NCI-H2107 (cell line): Measurements from ENCODE around the gene PSMC3.

Experiments
- DNase-seq: peaks from one replicate; lab custom pipeline; 2025; lab: John Stamatoyannopoulos, UW

PSMC3 gene

DNA sequence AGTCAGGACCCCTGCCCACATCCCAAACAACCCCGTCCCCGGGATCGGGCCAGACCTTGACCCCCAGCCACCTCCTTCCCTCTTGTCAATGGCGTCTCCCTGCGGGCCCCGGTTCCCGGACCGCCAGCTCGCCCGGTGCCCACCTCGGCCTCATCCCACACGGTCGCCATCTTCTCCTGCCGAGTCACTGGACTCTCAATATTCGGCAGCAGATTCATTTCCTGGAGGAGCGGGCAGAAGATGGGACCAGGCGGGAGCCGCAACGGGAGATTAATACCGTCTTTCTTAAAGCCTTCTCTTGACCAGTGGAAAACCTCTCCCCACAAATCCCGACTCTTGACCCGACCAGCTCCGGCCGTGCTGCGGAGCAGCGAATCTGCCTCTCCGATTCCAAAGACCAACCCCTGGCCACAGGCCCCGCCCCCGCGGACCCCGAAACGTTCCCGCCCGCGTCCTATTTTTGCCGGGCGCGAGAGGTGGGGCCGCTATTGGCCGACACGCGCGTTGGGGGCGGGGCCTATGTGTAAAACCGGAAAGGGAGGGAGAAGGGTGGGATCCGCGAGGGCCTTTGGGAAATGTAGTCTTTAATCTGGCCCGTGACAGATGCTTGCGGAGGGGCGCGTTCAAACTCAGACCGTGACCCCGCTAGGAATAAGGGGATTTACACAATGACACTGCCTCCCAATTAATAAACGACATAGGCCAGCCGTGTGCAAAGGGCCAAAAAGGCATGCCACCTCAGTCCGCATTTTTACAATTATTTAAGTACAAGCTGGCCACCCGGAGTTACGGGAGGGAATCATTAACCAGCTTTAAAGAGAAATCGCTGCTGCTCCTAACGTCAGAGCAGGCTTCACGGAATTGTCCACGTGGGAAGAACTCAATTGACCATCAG lies at the start of gene PSMC3:
PSMC3 (minus strand) TSS at position 378 of the 895 bp plus-strand sequence; CDS start at position 218, 160 bp downstream.
- DNase-seq, result peak; percentile 87

DNA sequence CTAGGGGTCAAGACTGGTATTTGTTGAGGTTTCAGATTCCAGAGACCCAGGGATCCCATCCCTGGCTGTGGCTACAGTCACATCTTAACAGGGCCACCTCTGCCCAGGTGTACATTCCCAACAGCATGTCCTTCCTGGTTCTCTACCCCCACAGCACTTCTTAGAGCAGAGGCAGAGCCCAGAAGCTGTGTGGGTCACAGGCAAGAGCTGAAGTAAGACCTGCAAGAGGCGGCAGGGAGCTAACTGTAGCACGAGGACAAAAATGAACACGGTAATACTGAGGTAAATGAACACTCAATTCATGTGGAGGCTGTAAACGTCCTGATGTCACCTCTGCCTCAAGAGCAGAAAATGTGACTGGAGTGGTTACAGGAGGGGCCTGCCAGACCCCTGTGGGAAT lies 44.4 kb upstream of the PSMC3 start:
- DNase-seq, result no peak

DNA sequence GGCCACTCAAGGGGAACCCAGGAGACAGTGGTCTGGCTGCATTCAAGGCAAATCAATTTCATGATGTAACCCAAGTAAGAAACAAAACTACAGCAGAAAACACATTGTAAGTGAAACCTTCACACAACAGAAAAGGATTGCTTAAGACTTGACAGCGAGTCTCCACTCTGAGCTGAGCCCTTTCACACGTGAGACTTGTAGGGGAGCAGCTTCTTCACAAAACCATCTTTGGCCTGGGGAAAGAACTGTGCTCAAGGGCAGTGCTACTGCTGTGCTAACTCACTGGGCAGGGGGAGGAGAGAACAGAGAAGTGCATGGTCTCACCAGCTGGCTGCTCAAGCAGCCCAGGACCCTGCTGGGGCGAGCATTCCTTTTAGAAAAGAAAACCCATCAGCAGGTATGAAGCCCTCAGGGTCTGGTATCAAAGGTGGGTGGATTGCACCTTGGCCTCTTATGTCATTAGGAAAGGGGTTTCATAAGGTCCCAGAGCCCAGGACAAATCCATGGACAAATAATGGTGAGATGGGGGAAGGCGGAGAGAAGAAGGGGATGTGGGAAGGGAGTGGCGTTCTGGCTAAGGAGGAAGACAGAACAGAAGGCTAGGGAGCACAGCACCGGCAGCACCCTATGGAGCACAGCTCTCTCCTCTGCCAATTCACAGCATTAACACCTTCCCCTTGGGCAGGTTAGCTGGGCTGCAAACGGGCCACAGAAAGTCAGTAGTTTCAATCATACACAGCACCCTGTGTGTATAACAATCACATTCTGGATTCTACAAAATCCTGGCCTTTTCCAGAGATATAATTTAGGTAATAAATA lies 43.3 kb upstream of the PSMC3 start:
- DNase-seq, result no peak

DNA sequence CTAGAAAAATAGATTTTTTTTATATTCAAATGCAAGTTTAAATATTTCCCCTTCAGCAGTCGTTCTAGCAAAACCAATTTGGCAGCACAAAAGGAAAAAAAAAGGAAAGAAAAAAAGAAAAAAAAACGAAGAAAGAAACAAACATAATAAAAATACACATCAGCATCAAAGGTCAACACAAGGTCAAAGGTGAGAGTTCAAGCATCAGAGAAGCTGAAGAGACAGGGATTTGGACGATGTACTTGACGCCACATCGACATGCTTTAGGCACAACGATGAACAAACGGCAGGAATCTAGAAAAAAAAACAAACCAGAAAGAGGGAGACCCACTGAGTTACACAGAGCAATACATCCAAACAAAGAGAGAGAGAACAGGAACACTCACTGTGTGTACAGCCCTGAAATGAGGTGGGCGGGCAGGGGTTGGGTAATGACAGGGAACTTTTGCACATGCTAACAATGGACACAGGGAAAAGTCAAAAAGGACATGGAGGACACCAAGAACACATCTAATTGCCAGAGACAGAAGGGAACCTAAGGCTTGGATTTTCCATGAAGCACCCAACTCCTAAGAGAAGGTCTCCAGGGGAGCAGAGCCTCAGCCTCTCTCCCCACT lies 42.5 kb upstream of the PSMC3 start:
- DNase-seq, result no peak

DNA sequence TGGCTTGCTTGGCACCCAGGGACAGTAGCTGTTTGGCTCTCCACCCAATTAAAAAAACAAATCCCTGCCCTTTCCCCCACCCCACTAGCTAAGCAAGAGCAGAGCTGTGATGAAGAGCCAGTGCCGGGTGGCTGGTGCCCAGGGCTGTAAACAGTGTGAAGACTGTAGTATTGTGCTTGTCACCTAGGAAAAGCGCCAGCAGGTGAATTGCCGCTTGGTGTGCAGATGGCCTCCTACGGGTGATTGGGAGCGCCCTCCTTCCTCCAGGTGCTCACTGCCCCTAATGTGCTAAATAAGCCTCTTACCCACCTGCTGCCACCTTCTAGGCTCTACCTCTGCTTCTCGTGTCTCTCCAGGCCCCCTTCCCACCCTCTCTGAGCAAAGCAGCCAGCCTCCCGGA lies 41.1 kb upstream of the PSMC3 start:
- DNase-seq, result peak; percentile 72

DNA sequence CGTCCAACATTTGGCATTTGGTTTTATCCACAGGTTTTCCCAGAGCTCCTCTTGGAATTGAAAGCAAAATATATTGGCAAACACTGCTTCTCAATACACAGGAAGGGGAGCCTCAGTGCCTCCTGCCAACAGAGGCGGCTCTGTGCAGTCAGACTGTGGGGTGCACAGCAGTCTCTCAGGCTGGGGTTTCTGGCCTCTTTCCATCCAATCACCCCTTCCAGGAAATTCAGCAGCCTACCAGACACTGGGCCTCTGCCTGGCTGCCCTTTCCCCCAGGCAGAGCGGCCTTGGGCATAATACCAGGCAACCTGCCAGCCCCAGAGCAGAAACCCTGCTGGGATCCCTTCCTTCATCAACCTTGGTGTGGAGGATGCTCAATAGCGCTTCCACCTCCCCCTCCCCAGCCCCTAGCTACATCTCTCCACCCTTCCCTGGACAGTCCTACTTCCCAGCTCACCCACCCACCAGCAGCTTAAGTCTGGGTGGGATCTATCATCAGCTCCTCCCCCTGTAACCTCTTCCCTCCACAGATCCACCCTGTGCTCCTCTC lies 40.5 kb upstream of the PSMC3 start:
- DNase-seq, result peak; percentile 50

DNA sequence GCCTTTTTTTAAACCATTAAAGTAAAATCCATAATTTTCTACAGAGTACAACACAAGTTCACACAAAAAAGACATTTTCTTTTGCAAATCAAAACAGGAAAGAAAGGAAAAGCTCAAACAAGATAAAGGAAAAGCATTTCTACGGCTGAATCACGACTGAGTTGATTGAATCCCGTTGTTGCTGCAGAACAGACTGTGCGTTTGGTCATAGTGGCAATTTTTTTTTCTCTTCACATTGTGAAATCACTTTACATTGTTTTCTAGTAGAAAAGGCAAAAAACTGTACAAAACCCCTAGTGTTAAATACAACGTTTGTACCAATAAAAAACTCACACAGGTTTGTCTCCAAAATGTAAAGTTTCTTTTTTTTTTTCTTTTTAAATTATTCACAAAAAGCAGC lies 40.0 kb upstream of the PSMC3 start:
- no peak for DNase-seq

DNA sequence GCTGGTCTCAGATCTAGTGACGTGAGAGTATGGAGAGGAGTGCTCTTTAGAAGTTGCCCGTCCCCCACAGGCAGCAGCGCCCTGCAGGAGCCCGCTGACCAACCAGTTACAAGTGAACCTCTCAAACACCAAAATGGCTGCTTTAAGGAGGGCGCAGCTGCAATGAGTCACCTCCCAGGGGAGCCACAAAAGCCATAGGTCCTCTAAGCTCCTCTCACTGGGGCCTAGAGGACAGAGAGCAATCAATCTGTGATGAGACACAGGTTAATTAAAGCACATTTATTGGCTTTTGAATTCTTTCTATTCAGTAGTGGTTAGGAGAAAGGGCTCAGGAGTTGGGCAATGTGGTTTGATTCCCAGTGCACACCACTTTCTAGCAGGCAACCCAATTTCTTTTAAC lies 38.2 kb upstream of the PSMC3 start:
- DNase-seq, result peak; percentile 95

DNA sequence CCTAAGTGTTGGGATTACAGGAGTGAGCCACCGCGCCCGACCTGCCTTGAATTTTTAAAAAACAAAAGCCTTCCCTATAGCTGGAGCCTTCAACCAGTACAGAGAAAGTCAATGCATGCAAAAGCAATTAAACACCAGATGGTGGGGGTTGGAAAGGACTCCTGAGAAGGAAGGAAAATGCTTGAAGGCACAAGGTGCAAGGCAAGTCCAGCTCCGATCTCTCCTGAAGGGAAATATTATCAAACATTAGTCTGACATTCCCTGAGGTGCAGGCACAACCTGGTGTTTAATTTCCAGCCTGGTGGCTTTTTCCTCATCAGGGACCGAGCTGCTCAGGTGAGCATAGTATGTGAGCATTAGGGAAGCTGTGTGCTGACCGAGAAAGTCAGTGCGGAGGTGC lies 35.6 kb upstream of the PSMC3 start:
- DNase-seq, result no peak

DNA sequence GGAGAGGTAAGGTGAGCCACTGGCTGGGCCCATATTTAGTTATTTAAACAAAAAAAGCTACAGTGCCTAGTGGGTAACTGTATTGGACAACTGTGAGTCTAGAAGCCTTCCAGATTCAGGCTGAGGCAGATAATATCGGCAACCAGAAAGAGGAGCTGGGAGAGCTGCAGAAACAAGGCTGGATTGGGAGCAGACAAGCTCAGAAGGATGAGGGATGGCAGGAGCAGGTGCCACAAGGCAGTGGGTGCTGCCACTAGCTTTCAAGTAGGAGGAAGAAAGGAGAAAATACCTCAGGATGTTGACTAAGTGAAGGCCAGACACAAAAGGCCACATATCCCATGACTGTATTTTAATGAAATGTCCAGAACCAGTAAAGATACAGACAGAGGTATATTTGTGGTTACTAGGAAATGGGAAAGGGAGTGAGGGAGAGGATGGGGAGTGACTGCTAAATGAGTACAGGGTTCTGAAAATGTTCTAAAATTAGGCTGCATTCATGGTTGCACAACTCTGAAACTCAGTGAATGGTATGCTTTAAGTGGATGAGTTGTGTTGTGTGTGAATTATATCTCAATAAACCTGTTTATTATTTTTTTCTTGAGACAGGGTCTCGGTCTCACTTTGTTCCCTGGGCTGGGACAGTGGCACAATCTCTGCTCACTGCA lies 34.5 kb upstream of the PSMC3 start:
- DNase-seq, result no peak

DNA sequence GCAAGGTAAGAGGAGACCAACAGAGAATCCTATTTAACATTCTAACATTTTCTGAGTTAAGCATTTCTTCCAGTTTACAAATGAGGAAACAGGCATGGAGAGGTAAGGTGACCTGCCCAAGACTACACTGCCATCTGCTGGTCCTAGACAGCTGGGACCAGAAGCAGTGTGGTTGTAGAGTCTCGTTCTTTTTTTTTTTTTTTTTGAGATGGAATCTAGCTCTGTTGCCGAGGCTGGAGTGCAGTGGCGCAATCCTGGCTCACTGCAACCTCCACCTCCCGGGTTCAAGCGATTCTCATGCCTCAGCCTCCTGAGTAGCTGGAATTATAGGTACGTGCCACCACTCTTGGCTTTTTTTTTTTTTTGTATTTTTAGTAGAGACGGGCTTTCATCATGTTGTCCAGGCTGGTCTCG lies 28.0 kb upstream of the PSMC3 start:
- peak; percentile 24 for DNase-seq

DNA sequence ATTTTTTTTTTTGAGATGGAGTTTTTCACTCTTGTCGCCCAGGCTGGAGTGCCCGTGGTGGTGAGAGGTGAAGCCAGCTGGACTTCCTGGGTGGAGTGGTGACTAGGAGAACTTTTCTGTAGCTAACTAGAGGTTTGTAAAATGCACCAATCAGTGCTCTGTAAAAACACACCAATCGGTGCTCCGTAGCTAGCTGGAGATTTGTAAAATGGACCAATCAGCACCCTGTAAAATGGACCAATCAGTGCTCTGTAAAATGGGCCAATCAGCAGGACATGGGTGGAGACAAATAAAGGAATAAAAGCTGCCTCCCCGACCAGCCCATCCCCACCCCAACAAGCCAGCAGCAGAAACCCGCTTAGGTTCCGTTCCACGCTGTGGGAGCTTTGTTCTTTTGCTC lies 27.1 kb upstream of the PSMC3 start:
- DNase-seq, result no peak

DNA sequence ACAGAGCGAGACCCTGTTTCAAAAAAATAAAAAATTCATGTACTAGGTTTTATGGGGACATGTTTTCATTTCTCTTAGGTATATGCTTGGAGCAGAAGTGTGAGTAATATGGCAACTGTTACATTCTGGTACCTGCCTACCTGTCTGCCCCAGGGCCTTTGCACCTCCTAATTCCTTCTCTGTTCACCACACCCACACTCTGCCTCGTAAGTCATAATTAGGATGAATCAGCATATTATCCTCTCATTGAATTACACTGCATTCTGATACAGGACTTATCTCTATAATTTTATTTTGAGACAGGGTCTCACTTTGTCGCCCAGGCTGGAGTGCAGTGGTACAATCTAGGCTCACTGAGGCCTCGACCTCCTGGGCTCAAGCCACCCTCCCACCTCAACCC lies 25.8 kb upstream of the PSMC3 start:
- DNase-seq, result no peak

DNA sequence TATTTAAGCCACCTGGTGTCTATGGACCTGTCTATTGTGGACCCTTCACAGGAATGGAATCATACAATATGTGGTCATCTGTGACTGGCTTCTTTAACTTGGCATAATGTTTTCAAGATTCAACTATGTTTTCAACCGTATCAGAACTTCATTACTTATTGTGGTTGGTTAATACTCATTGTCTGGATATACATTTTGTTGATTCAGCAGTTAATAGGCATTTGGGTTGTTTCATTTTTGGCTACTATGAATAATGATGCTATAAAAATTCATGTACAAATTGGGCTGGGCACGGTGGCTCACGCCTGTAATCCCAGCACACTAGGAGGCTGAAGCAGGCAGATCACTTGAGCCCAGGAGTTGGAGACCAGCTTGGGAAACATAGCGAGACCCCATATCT lies 25.2 kb upstream of the PSMC3 start:
- no peak for DNase-seq

DNA sequence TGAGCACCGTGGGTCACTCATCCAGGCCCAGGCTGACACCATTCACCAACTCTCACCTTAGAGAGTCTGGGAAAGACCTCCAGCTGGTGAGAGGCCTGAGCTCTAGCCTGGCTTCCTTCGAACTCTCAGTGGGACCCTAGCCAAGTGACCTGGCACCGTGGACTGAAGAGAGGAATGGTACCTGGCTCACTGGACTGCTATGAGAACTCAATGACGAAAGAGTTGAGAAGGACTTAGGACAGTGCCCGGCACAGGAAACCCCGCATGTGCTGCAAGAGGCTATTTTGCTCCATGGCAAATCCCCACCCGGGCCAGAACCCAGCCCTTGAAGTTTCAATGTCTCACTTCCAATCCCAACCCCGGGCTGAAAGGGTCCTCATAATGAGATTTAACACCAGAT lies 23.3 kb upstream of the PSMC3 start:
- DNase-seq, result no peak

DNA sequence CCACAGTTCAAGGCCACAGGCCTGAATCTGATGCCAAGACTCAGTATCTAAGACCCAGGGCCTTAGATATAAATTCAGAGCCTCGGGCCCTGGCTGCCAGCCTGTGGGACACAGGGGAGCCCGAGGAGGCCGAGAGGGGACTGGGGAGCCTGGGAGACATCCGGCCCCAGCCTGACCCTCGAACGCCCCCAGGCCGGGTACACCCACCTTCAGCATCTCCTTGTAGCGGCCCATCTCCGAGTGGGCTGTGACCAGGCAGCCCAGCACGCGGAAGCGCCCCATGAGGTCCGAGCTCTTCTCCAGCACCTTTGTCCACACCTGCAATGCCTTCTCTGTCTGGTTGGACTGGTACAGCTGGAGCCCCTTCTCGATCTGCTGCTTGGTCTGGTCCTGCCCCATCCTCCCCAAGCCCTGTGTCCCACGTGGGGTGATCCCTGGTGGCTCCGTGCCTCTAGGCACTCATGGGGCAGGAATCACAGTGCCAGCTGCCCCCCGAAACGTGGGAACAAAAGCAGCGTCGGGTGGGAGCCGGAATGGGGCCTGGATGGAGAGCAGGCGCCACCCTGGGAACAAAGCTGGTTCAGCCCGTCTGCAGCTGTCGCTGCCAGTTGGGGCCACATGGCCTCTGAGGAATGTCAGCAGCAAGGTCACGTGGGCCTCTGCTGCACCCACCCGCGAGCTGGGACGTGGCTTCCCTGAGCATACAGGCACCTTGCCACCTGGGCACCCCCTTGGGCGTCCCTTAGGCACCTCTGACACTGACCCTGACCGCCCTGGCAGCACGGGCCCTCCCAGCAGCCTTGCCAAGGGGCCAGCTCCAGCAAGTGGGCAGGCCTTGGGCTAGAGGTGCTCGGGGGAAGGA lies 22.6 kb upstream of the PSMC3 start, which contains the start of gene RAPSN:
RAPSN (minus strand) TSS at position 571 of the 862 bp plus-strand sequence; CDS start at position 399, 172 bp downstream.
- DNase-seq, result no peak

DNA sequence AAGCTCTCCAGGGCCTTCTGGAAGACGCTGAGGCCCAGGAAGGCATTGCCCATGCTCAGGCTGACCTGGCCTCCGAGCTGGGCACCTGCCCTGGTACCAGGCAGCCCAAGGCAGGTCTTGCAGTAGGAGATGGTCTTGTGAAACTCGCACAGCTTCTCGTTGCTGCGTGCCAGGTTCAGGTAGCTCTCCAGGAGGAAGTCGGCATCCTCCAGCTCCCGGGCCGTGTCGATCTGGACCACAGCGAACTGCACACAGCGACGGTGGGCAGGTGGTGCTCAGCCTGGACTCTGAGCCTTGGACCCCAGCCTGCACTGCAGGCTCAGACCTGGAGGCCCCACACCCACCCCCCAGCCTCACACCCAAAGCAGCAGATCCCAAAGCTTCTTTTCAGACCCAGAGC lies 21.7 kb upstream of the PSMC3 start:
- DNase-seq, result no peak

DNA sequence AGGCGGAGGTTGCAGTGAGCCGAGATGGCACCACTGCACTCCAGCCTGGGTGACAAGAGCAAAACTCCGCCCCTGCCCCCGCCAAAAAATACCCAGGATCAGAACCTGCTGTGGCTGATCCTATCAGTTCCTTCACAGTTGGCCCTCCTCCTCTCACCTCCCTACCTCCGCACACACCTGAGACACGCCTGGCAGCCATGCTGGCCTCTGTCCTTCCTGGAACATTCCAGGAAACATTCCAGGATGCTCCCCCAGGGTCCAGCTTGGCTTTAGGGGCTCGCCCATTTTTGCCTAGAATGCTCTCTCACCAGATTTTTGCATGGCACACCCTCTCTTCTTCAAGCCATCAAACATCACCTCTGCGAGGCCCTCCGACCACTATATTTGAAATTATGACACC lies 20.6 kb upstream of the PSMC3 start:
- no peak for DNase-seq

DNA sequence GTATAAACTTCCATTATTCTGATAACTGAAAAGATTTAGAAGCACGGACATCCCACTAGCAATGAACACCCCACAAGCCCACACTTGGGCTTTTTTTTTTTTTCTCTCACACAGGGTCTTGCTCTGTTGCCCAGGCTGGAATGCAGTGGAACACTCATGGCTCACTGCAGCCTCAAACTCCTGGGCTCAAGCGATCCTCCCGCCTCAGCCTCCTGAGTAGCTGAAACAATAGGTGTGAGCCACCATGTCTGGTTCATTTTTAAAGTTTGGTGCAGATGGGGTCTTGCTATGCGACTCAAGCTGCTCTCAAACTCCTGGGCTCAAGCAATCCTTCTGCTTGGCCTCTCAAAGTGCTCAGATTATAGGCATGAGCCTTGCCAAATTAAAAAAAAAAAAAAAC lies 19.6 kb upstream of the PSMC3 start:
- no peak for DNase-seq

DNA sequence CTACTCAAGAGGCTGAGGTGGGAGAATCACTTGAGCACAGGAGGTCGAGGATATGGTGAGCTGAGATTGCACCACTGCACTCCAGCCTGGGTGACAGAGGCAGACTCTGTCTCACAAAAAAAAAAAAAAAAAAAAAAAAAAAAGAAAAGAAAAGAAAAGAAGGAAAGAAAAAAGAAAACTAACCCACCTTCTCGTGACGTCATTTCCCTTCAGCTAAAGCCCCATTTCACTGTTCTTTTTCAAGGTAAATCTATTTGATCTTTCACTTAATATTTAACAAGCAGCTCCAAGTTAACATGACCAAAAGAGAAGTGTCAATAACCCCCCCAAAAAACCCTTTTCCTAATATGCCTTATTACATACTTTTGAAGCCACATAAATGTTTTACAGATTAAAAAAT lies 17.6 kb upstream of the PSMC3 start:
- no peak for DNase-seq
